Hematopoietic multipotent progenitor cell treated with erythropoietin and hydrocortisone succinate and interleukin-3 and kit ligand, for 6 days (in vitro differentiated cells): ENCODE data around the gene HTR3A.

ENCODE experiments used
- DNase-seq: peaks from one replicate; pipeline ENCODE4 v3.0.0-alpha.2; 2015

Gene HTR3A

DNA sequence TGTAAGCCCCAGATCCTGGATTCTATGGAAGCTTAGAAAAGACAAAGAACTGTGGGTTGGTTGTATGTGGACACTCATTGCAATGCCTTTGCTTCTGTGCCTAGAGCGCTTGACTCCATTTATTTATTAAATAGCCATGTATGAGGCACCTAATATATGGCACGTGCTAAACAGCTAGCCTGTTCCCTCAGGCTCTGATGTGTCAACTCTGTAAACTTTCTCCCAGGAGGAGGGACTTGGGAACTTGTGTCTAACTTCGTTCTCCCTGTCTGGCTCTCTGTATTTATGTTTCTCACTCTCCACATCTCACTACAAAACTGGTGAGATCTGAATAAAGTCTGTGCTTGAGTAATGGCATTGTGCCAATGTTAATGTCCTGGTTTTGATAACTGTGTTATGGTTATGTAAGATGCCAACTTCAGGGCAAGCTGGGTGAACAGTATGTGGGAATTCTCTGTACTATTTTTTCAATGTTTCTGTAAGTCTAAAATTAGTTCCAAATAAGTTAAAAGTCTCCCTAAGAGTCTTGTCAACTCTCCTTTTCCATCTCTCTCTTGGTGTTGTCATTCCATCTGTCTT lies 50.5 kb downstream of the HTR3A start:
- DNase-seq, result peak; percentile 35

DNA sequence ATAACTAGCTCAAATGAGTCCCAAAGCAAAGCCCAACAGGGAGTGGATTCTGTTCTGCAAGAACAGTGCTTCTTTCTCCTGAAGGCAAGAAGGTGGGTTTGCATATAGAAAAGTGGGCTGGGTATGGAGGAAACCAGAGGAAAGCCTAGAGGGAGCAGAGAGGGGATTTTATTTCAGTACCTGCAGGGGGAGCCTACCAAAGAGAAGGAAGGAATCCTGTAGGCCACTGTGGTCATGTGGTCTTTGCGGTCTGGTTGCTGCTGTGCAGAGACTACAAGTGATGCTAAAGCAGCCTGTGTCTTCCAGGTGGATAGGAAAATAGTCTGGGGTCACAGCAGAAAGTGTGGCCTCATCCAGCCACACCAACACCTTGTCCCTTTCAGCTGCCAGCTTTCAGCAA lies 51.4 kb downstream of the HTR3A start:
- peak; percentile 76 for DNase-seq

GRCh38 chr11:114027391-114027790 lies 52.5 kb downstream of the HTR3A start:
- no peak for DNase-seq

DNA sequence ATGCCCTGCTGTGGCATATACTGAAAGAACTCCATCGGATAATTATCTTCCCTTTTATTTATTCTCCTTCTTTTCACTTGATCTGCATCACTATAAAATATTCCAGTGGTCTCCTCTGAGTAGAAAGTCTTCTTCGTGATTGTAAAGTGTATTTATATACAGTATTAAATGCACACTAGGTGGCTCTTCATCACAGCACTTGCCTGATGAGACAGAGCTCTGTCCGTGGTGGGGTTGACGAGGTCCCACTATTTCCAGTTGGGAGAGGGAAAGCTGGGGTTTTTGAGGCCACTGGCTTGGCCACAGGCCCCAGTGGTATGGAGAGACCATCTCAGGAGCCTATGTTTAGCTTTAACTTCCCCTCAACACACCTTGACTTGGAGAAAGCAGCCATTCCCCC lies 53.0 kb downstream of the HTR3A start:
- DNase-seq, result peak; percentile 25

DNA sequence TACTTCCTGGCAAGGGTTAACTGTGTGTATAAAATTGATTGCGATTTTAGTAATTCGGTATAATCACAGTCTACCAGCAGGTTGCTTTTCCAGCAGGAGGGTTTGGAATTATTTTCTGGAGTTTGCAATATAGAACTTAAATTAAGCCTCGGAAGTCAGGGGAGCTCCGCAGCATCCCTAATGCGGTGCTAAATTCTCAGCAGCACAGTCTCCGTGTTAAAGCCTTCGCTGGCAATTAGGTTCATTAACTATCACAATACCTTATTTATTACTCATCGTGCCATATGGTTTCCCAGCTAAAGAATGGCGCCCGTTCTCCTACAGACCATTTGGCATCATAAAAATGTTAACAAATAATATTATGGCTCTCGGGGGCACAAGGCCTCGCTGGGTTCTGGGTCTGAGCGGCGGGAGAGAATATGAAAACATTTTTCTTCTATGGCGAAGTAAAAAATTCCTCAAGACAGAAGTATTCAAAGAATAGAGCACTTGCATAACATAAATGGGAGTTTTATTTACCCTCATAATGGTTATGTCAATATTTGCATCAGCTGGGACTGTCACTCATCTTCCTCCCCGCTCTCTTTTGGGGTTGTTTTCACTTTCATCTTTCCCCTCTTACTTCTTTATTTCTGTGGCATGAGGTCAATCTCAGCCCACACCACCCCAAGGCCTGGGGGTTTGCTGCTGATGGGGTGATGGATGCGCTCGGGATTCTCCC lies 56.5 kb downstream of the HTR3A start:
- no peak for DNase-seq

DNA sequence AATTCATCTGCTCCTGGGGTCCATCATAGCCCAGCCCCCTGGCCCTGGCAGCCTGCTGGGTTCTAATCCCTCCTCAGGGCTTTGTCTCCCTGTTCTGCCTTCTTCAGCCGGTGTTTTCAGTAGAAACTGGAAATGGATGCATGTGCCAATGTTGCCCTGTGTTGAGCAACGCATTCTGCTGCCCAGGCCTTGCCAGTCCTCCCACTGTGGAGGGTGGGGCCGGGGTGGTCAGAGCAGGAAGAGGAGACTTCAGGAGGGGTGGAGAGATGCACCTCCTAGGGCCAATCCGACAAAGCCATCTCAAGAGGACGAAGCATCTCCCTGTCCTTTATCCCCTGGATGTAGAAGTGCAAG lies 57.0 kb downstream of the HTR3A start:
- DNase-seq, result no peak

- no peak for DNase-seq
Measured at GRCh38 chr11:114033066-114033465, 58.2 kb downstream of the HTR3A start.

DNA sequence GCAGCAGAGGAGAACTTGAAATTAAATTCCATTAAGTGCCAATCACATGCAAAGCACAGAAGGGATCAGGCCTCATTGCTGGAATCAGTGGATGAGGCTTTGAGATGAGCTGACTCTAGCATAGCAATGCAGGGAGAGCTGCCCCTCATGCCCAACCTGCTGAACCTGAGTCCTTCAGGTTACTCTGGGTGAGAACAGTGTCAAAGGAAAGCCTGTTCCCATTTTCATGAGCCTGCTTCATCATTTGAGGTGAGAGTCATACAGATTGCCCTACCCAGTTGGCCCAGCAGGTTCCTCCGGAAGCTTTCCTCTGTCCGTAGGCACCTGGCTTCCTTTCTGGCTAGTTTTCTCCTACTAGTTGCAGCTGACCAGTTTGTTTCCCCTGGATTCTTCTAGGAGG lies 58.7 kb downstream of the HTR3A start:
- DNase-seq, result no peak

DNA sequence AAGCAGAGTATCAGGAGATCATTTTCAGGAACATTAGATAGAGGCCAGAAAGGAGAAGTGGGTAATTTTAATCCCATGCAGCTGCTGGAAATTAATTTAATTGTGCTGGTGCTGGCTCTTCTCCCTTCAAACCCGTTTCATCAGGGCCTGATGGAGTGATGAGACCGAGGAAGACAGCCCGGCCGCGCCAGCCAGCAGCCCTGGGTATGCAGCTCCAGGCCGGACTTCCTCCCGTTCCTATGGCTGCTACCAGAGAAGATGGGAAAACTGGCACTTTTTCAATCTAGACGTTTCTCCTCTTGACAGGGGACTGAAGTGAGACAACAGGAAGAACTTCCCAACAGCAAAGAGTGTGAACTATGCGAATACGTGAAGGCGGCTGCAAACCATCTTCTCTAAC lies 60.0 kb downstream of the HTR3A start:
- no peak for DNase-seq

DNA sequence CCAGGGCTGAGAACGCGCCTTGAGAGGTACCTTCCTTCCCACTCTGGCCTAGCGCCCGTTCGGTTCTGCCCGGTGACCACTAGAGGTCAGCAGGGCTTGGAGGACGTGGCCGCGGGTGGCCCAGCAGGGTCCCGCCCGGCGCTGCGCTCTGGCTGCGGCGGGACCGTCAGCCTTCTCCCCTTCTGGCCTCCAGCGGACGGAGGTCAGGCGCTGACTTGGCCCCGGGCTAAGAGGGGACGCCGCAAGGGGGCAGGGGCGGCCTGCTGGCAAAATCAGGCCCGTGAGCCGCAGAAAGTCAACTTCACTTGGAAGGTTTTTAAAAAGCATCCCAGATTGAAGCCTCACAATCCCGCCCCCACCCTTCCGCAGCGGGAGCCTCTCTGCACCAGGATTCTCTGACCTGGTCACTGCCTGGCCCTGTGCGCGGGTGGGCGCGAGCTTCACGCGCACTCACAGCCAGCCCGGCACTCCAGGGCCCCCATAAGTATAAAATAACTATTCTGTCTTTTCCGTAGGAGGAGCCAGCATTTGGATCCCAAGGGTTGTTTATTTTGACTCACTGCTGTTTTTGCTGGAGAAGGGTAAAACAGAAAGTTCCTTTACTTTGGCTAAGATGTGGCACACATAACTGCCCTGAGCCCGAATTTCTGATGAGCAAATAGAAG lies 61.4 kb downstream of the HTR3A start:
- peak; percentile 85 for DNase-seq

GRCh38 chr11:114036958-114037357 lies 62.0 kb downstream of the HTR3A start:
- no peak for DNase-seq

GRCh38 chr11:114039551-114039950 lies 64.6 kb downstream of the HTR3A start:
- DNase-seq, result no peak
